ENCODE measurements around the gene CCL20.

The CCL20 gene

GRCh38 chr2:227813562-227814353 lies at the start of gene CCL20:
CCL20 (plus strand) TSS chr2:227813842; CDS start chr2:227813912, 70 bp downstream.
- no peak for TF ChIP-seq USF1 (IDR thresholded peaks at IDR 0.05)
- TF ChIP-seq RAD21 (IDR thresholded peaks at IDR 0.05; ENCODE audit: low read depth), result peak; percentile 10

GRCh38 chr2:227765788-227766372 lies 47.8 kb upstream of the CCL20 start:
- TF ChIP-seq NFIC (IDR thresholded peaks at IDR 0.05) (no peak), RAD21 (IDR thresholded peaks at IDR 0.05; ENCODE audit: low read depth) (no peak), TCF12 (IDR thresholded peaks at IDR 0.05; ENCODE audit: low read depth) (no peak), YY1 (IDR thresholded peaks at IDR 0.05; ENCODE audit: low read depth) (no peak), EP300 (IDR thresholded peaks at IDR 0.05; ENCODE audit: borderline replicate concordance) (no peak), CREB1 (IDR thresholded peaks at IDR 0.05; ENCODE audit: low read depth) (no peak)

- TF ChIP-seq TAF1 (IDR thresholded peaks at IDR 0.05; ENCODE audit: low read depth) (no peak), EP300 (IDR thresholded peaks at IDR 0.05; ENCODE audit: borderline replicate concordance) (no peak), YY1 (IDR thresholded peaks at IDR 0.05; ENCODE audit: low read depth) (0 out of 2 replicates have a peak, but pooled peaks have one; percentile 57), MAX (IDR thresholded peaks at IDR 0.05) (no peak), NFIC (IDR thresholded peaks at IDR 0.05) (no peak), REST (IDR thresholded peaks at IDR 0.05; ENCODE audit: low read depth) (no peak), TEAD4 (IDR thresholded peaks at IDR 0.05) (no peak), RAD21 (IDR thresholded peaks at IDR 0.05; ENCODE audit: low read depth) (peak; percentile 91)
Observed at GRCh38 chr2:227766373-227766883, 47.2 kb upstream of the CCL20 start.

- TF ChIP-seq TAF1 (IDR thresholded peaks at IDR 0.05; ENCODE audit: low read depth), result no peak
Observed at GRCh38 chr2:227767830-227768229, 45.8 kb upstream of the CCL20 start.

- TF ChIP-seq EP300 (IDR thresholded peaks at IDR 0.05; ENCODE audit: borderline replicate concordance), result no peak
- TF ChIP-seq REST (IDR thresholded peaks at IDR 0.05; ENCODE audit: low read depth), result no peak
- TF ChIP-seq CEBPB (IDR thresholded peaks at IDR 0.05), result no peak
- TF ChIP-seq TEAD4 (IDR thresholded peaks at IDR 0.05), result no peak
- TF ChIP-seq RAD21 (IDR thresholded peaks at IDR 0.05; ENCODE audit: low read depth), result no peak
- no peak for TF ChIP-seq MAX (IDR thresholded peaks at IDR 0.05)
- TF ChIP-seq YY1 (IDR thresholded peaks at IDR 0.05; ENCODE audit: low read depth), result no peak
- no peak for TF ChIP-seq FOXM1 (IDR thresholded peaks at IDR 0.05; ENCODE audit: borderline replicate concordance, low read depth)
- TF ChIP-seq EGR1 (IDR thresholded peaks at IDR 0.05), result no peak
- TF ChIP-seq TCF12 (IDR thresholded peaks at IDR 0.05; ENCODE audit: low read depth), result no peak
- TF ChIP-seq CREB1 (IDR thresholded peaks at IDR 0.05; ENCODE audit: low read depth), result no peak
Observed at GRCh38 chr2:227772197-227772661, 41.4 kb upstream of the CCL20 start.

GRCh38 chr2:227772932-227773331 lies 40.7 kb upstream of the CCL20 start:
- TF ChIP-seq TAF1 (IDR thresholded peaks at IDR 0.05; ENCODE audit: low read depth) (no peak), CREB1 (IDR thresholded peaks at IDR 0.05; ENCODE audit: low read depth) (no peak), EGR1 (IDR thresholded peaks at IDR 0.05) (no peak), TCF12 (IDR thresholded peaks at IDR 0.05; ENCODE audit: low read depth) (no peak), NFIC (IDR thresholded peaks at IDR 0.05) (no peak), ZBTB7A (IDR thresholded peaks at IDR 0.05; ENCODE audit: low read depth) (no peak), YY1 (IDR thresholded peaks at IDR 0.05; ENCODE audit: low read depth) (no peak), CEBPB (IDR thresholded peaks at IDR 0.05) (no peak), EP300 (IDR thresholded peaks at IDR 0.05; ENCODE audit: borderline replicate concordance) (no peak), MAX (IDR thresholded peaks at IDR 0.05) (no peak), USF1 (IDR thresholded peaks at IDR 0.05) (no peak), RAD21 (IDR thresholded peaks at IDR 0.05; ENCODE audit: low read depth) (no peak), TEAD4 (IDR thresholded peaks at IDR 0.05) (no peak), REST (IDR thresholded peaks at IDR 0.05; ENCODE audit: low read depth) (no peak), FOXM1 (IDR thresholded peaks at IDR 0.05; ENCODE audit: borderline replicate concordance, low read depth) (no peak)
